GM18519 (cell line): ENCODE results near the gene CCDC110.
A peak's percentile ranks its signal among the peaks of the same experiment; 100 is the strongest.
"Not testable (repeated sequence)": the region's sequence is repeated elsewhere in the genome, so short reads cannot be mapped to it uniquely, and the experiment has no call there.

Experiments
- ATAC-seq: cut with Tn5 transposase; IDR thresholded peaks from one replicate; pipeline ENCODE4 v1.9.1; 2021; ENCODE audit warnings: mild to moderate bottlenecking, moderate library complexity; ENCODE audit not compliant: unreplicated experiment, low FRiP score

The CCDC110 gene

DNA sequence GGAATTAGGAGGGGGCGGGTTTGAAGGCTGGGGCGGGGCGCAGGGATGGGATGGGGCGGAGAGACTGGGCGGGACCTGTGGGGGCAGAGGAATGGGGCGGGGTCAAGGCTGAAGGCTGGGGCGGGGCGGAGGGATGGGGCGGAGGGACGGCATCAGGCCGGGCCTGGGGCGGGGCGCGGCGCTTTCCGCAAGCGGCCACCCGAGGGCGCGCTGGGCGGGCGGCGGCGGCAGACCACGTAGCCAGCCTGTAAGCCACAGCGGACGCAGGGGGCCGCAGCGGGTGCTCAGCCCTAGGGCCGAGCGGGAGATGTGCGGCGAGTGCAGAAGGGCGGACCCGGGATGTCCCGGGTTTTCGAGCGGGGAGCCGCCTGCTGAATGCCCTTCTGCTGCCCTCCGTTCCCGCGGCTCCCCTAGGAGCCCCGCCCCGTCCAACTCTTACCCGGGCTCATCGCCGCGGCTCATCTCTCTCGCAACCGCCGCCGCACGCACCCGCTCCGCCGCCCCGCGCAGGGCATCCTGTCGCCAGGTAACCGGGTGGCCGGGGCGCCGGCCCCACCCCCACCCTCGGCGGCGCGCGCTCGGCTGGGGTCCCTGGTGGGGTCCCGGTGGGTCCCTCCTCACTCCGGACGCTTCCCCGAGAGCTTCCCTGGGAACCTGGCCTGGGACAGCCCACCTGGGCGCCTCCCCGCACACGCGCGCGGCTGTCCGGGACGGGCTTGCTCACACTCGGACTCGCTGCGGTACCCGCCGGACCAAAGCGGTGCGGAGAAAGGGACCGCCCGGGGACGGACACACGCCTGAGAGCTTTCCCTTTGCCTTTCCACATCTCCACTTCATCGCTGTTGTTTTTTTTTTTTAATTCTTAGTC lies at the start of gene CCDC110:
Gene CCDC110, minus strand, starts transcription at position 499 of the 868 bp plus-strand sequence. Its CDS starts 50 bp downstream, at position 449.
- peak; percentile 85 for ATAC-seq

DNA sequence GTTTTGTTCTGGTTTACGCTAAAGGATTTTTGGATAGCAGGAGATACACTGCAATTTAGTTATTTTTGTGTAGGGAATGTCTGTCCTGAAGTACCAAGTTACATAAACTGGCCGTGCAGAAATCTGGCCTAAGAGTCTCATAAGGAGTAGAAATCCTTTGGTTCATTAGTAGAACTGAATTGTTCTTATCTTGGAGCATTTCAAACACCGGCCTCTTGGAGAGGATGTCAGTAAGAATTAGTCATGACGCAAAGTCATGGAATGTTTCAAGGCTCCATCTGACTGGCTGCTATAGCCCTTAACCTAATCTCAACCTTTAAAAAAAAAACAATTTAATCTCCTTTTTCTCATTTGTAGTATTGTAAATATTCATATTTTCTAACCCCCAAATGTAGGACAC lies 48.6 kb upstream of the CCDC110 start:
- no peak for ATAC-seq

GRCh38 chr4:185518494-185518893 lies 47.0 kb upstream of the CCDC110 start:
- ATAC-seq: no peak

DNA sequence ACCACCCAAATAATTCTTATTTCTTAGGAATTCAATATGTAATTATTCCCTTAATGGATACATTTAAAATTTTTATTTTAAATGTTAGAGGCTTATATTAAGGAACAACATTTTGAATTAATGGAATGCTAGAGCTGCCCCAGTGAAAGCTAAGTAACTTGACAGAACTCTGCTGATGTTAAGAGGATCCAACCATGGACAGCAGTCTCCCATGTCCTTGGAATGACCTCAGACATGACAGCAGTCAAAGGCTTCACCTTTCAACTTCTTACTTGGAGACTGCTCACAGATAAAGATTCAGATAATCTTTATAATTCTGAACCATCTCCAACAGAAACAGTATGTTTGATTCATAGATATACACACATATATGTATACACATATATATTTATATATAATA lies 46.5 kb upstream of the CCDC110 start:
- no peak for ATAC-seq

- no peak for ATAC-seq
Observed at GRCh38 chr4:185515248-185515647, 43.7 kb upstream of the CCDC110 start.

DNA sequence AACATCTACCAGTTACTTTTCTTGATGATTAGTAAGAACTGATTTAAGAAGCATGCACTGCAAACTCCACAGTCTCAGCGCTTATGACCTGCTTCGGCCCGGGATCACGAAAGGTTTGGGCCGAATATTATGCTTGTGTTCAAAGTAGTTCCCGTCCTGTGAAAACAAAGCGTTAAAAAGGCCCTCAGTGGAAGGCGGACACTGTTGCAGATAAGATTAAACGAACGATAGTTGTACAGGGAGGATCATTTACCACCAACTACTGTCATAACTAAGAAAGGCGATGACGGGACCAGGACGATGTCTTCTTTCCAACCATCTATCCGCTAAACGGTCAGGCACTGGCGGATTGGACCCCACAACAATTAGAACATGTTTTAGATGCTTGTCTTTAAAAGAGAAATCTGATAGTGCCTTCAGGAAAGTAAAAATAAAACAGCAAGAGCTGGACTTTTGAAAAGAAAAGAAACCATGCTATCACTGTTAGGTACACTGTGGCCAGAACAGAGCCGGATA lies 42.7 kb upstream of the CCDC110 start:
- no peak for ATAC-seq

- ATAC-seq: no peak
Observed at GRCh38 chr4:185513489-185514181, 42.1 kb upstream of the CCDC110 start.

GRCh38 chr4:185512516-185512915 lies 41.0 kb upstream of the CCDC110 start:
- ATAC-seq: no peak

- not testable (repeated sequence) for ATAC-seq
Observed at GRCh38 chr4:185511243-185511642, 39.7 kb upstream of the CCDC110 start.

DNA sequence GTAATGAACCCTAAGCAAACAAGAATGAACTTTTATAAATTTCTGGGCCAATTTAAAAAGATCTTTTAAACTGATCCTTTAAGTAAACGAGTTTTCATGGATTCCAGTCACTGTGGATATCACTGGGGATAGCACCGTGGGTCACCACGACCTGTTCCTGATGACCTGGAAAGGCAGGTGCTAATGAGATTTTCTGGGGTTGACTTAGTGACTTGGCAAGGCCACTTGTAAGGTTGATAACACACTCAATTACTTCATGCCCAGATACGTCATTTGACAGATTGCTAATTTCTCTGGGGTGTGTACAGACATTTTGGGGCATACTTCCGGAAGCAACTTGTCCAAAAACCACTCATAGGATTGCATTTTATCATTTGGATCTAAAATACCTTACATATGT lies 39.3 kb upstream of the CCDC110 start:
- ATAC-seq: no peak

DNA sequence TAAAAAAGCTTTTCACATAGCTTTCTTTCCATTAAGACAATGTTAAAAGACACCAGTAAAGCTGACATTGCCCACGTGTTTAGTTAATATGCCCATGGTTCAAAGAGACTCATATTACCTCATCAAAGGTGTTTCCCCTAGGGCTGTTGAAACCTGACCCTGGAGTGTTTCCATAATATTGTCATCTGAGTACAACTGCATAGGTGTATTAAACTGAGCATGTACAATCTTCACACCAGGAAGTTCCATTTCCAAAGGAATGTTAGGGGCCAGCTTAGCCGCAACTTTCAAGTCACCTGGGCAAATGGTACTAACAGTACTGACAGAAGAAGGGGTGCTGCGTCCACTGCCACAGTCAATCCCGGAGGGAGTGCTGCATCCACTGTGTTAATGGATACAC lies 36.6 kb upstream of the CCDC110 start:
- ATAC-seq: no peak

- no peak for ATAC-seq
Observed at GRCh38 chr4:185506422-185506821, 34.9 kb upstream of the CCDC110 start.

DNA sequence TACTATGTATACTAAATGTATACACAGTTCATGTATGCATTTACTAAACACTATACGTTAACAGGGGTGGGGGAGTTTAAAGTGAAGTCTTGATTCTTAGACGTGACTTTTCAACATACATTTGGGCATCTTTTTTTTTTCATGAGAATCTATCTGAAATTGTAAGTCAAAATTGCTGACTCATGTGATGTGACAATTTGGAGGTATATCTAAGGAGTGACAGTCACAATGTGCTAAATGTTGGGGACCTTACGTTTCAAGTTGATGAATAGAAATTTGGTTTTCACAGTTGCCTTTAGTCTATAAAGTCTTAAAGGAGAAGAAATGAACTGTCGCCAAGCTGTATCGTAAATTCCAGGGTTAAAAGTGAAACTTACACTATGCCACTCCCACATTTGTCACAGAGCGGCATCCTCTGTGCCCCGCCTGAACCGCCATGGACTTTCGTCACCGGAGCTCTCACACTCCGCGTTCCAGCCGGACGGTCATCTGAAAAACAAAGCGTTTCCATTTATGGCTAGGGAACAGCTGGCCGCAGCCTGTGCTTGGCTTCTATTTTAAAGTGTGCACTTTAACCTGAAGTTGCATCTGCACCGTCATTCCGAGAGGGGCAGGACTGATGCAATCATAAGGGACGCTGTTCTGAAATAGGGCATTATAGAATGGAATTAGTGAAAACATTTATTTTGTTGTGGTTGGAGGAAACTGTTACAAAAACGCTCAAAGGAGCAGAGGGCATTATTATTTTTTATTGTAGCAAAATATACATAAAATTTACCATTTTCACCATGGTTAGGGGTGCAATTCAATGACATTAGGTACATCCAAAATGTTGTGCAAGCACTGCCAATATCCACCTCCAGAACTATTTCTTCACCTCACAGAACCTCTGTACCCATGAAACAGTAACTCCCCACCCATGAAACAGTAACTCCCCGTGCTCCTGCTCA lies 32.8 kb upstream of the CCDC110 start:
- ATAC-seq: no peak

DNA sequence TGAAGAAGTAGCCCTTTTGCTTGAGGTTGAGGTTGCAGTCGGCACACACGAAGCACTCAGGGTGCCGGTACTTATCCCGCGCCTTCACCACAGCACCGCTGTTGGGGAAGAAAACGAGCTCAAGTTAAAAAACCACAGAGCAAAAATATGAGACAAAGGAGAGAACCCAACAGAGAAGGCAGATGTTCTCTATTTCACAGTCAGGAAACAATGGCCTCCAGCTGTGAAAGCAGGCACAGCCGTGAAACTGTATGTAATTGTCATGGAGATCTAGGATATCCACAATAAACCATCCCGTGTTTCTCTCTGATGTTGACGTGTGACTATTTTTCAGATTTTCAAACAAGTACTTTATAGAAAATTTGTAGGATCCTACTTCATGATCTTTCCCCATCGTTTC lies 30.9 kb upstream of the CCDC110 start:
- no peak for ATAC-seq

- no peak for ATAC-seq
Observed at GRCh38 chr4:185500576-185500975, 29.0 kb upstream of the CCDC110 start.

GRCh38 chr4:185500035-185500434 lies 28.5 kb upstream of the CCDC110 start:
- ATAC-seq: no peak

- ATAC-seq: no peak
Observed at GRCh38 chr4:185488650-185489049, 17.1 kb upstream of the CCDC110 start.

GRCh38 chr4:185481401-185481800 lies 9.9 kb upstream of the CCDC110 start:
- ATAC-seq: no peak

- no peak for ATAC-seq
Observed at GRCh38 chr4:185480016-185480732, 8.6 kb upstream of the CCDC110 start.

- peak; percentile 88 for ATAC-seq
Observed at GRCh38 chr4:185479507-185479971, 8.0 kb upstream of the CCDC110 start.
